AG09309 (cell line): ENCODE data around the gene CDRT4.

Experiments used
- DNase-seq: peaks from one replicate; pipeline ENCODE4 v3.0.0-alpha.2; 2010; ENCODE audit warnings: low read depth
- H3K4me3 ChIP-seq: 2 replicates; pipeline ENCODE4 v1.5.1; 2011; ENCODE audit warnings: mild to moderate bottlenecking, low read depth, low read length, moderate library complexity; ENCODE audit not compliant: control insufficient read depth
- TF ChIP-seq, protein P1 (sequence below): IDR thresholded peaks from 2 replicates; pipeline ENCODE4 v1.5.1; 2011; ENCODE audit warnings: mild to moderate bottlenecking, low read depth, low read length, inconsistent platforms; ENCODE audit not compliant: insufficient read depth, control insufficient read depth; ENCODE audit errors: missing control alignments

CDRT4 gene

DNA sequence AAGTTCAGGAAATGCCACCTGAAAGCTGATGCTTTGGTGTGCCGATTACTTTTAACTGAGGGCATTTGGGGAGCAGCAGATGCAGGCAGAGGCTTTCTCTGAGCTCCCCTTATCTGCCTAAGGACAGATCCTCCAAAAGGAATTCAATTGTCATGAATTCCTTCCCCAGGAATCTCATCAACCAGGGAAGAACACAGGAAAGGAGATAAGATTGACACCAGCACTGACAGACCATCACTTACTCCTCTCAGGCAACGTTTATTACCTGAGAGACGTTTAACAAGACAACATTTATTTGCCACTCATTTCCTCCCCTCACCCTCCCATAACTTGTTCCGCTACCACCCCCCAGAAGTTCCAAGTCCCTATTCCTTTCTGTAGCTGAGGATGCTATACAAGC, 17.6 kb upstream of the CDRT4 start:
- no peak for DNase-seq
- no peak overlapping the region for H3K4me3 ChIP-seq
- TF ChIP-seq, protein P1, sequence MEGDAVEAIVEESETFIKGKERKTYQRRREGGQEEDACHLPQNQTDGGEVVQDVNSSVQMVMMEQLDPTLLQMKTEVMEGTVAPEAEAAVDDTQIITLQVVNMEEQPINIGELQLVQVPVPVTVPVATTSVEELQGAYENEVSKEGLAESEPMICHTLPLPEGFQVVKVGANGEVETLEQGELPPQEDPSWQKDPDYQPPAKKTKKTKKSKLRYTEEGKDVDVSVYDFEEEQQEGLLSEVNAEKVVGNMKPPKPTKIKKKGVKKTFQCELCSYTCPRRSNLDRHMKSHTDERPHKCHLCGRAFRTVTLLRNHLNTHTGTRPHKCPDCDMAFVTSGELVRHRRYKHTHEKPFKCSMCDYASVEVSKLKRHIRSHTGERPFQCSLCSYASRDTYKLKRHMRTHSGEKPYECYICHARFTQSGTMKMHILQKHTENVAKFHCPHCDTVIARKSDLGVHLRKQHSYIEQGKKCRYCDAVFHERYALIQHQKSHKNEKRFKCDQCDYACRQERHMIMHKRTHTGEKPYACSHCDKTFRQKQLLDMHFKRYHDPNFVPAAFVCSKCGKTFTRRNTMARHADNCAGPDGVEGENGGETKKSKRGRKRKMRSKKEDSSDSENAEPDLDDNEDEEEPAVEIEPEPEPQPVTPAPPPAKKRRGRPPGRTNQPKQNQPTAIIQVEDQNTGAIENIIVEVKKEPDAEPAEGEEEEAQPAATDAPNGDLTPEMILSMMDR: no peak

DNA sequence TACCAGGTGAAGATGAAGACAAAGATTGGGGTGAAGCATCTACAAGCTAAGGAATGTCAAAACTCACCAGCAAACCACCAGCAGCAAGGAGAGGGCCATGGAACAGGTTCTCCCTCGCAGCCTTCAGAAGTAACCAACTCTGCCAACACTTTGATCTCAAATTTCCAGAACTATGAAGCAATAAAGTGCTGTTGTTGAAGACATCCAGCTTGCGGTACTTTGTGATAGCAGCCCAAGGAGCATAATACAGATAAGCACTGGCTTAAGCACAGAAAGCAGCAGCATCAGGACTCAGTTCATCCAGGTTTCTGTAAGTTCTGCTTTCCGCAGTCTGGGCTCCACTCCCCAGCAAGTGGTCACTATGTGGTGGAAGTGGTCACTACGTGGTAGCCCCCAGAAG, 16.0 kb upstream of the CDRT4 start:
- H3K4me3 ChIP-seq: no peak overlapping the region
- no peak for DNase-seq
- TF ChIP-seq, protein P1: no peak

DNA sequence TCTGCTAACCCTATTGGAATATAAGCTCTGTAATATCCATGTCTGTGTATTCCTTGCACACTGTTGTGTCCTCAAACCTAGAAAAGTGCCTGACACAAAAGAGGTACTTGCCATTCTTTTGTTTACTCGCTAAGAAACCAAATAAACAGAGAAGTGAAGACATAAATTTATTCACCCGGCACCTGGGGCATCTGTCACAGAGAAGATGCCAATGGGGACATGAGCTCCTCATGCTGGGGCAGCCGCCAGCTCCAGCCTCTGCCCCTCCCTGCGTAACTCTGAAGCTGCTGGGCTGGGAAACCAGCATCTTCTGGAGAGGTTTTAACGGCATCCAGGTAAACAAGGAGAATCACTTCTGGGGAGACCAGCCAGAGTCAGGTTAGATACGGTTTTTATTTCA, 15.1 kb upstream of the CDRT4 start:
- TF ChIP-seq, protein P1: no peak
- H3K4me3 ChIP-seq: no peak overlapping the region
- no peak for DNase-seq

GRCh38 chr17:15481481-15481880, 14.1 kb upstream of the CDRT4 start:
- no peak for DNase-seq
- TF ChIP-seq, protein P1: no peak
- no peak overlapping the region for H3K4me3 ChIP-seq

DNA sequence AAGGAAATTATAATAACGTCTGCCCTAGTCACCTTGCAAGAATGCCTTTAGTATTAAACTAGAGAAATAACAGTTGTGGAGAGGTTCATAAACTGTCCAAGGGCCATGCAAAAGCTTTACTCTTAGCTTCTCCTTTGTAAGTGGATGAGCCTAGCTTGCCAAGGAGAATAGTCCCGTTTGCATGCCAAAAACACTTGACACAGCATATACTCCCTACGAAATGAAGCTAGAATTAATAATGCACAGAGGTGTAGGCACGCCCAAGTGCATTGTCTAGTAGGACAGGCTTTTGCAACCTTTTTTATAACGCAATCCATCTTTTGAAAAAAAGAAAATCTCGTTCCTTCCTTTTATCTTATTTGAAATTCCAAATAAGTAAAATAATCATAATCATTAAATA, 12.8 kb upstream of the CDRT4 start:
- TF ChIP-seq, protein P1: no peak
- H3K4me3 ChIP-seq: no peak overlapping the region
- DNase-seq: no peak

GRCh38 chr17:15479703-15480102, 12.3 kb upstream of the CDRT4 start:
- TF ChIP-seq, protein P1: no peak
- no peak for DNase-seq
- no peak overlapping the region for H3K4me3 ChIP-seq

GRCh38 chr17:15478845-15479244, 11.4 kb upstream of the CDRT4 start:
- H3K4me3 ChIP-seq: no peak overlapping the region
- no peak for DNase-seq
- TF ChIP-seq, protein P1: no peak
